Skin of body (tissue), 2 donors: ENCODE results near the gene DUXA. TPM values are rescaled to one million over a fixed set of nuclear protein-coding genes. Genes with fewer than 3 reads are reported as not detected.
"Not testable (repeated sequence)": the region's sequence is repeated elsewhere in the genome, so short reads cannot be mapped to it uniquely, and the experiment has no call there.

ENCODE experiments used
- DNase-seq: peaks from one replicate; lab custom pipeline; 2025; lab: John Stamatoyannopoulos, UW
- total RNA-seq: library from RNA; depleted of rRNA; stranded (reverse); fragments of >200 nt; gene quantifications from one replicate; pipeline ENCODE4 v1.2.3, GENCODE V29; 2014

DUXA gene
- total RNA-seq = not detected

GRCh38 chr19:57167385-57167784 is at the start of gene DUXA:
Gene DUXA (minus strand): TSS chr19:57167485. CDS start chr19:57167443, 42 bp downstream.
- DNase-seq = no peak

DNA sequence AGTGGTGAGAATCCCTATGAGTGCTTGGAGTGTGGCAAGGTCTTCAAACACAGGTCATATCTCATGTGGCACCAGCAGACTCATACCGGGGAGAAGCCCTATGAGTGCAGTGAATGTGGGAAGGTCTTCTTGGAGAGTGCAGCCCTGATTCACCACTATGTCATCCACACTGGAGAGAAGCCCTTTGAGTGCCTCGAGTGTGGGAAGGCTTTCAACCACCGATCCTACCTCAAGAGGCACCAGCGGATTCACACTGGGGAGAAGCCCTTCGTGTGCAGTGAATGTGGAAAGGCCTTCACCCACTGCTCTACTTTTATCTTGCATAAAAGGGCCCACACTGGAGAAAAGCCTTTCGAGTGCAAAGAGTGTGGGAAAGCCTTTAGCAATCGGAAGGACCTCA is 44.8 kb upstream of the DUXA start:
- DNase-seq = no peak

- DNase-seq = no peak
Measured at GRCh38 chr19:57210381-57210780, 43.1 kb upstream of the DUXA start.

DNA sequence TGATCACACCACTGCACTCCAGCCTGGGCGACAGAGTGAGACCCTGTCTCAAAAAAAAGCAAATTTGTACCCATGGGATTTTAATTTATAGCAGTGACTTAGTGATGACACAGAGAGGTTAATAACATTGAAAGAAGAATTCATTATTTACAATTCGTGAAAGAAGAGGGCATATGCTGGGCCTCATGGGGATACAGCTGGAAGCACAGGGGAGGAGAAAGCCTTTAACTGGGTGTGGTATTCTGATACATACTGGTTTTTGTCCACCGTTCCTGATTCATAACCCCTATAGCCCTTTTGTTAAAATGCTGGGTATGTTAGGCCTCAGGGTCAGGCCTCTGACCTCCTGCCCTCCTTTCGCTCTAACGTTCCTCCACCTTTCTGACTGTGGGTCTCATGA is 34.9 kb upstream of the DUXA start:
- DNase-seq = no peak

DNA sequence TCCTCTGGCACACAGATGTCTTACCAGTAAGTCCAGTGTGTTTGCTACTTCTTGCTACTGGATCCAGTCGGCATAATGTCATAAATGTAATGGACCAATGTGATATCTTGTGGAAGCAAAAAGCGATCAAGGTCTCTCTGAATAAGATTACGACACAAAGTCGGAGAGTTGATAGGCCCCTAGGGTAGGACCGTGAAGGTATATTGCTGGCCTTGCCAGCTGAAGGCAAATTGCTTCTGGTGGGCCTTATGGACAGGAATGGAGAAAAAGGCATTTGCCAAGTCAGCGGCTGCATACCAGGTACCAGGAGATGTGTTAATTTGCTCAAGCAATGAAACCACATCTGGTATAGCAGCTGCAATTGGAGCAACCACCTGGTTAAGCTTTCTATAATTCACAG is 30.6 kb upstream of the DUXA start:
- DNase-seq = not testable (repeated sequence)

DNA sequence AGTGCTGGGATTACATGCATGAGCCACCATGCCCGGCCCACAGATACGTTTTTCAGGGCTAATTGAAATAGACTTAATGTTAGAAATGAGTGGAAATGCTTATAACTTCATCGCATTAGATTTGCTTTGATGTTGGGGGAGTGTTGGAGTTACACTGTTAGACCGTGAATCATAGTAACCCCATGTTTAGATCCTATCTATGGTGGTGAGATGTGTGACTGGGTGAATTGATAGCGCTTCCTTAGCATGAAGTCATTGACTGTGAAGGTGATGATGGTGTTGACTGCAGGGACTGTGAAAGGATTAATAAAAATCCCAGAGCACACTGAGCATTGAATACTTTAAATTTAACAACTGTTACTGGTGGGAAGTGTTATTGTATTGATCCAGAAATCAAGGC is 25.7 kb upstream of the DUXA start:
- DNase-seq = no peak

DNA sequence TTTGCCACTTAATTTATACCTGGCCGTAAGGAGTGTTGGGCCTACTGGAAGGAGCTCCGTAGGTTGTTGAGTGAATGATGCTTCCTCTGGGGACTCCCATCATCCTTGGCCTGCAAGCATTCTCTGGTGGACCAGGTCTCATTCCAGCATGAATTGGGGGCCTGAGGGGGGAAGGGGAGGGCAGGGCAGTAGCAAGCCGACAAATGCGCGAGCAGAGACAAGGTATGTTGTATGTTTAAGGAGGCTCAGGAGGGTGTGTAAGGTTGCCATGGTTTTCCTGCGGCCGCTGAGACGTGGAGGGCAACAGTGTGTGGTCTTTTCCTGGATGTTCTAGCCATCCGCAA is 24.8 kb upstream of the DUXA start:
- DNase-seq = no peak

GRCh38 chr19:57191141-57192076 is 24.1 kb upstream of the DUXA start, which contains the start of gene ZNF264:
Gene ZNF264 (plus strand): TSS chr19:57191500. CDS start chr19:57191914, 414 bp downstream.
- peak; percentile 88 for DNase-seq

GRCh38 chr19:57190301-57190700 is 23.0 kb upstream of the DUXA start:
- DNase-seq = no peak

GRCh38 chr19:57171551-57172081 is 4.3 kb upstream of the DUXA start:
- DNase-seq = no peak

DNA sequence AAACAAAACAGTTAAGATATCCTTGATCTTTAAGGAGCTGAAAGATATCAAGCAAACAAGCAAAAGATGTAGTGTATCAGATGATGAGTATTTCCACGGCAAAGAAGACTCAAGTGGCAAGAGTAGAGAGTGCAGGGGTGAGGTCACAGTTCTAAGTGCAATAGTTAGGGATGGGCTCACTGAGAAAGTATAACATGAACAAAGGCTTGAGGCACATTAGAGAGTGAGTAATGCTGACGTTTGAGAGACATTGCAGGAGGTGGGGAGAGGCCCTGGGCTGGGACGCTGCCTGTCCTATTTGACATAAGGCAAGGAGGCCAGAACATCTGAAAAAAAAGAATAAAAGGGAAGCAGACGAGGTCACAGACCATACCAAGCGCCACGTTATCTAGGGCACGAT is 1.4 kb downstream of the DUXA start:
- no peak for DNase-seq

GRCh38 chr19:57161985-57162539 is 5.2 kb downstream of the DUXA start:
- DNase-seq = no peak

GRCh38 chr19:57152921-57153320 is 14.4 kb downstream of the DUXA start:
- DNase-seq = no peak

- DNase-seq = no peak
Measured at GRCh38 chr19:57141699-57142098, 25.6 kb downstream of the DUXA start.

DNA sequence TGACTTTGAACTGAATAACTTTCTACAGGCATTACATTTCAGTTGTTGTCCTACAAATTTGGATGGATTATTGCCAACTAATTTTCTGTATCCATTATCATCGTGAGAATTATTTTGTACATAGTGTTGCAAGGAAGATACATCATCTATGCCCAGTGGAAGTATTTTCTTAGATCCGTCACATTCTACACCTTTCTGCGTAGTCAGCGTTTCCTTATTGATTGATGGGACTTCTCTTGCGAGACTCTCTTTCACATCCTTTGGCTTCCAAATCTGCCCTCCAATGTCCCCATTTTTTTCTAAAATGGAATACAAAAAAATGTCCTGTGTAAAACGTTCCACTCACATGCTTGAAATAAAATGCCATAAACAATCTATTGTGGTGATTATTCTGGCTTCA is 31.5 kb downstream of the DUXA start:
- no peak for DNase-seq

GRCh38 chr19:57127403-57127802 is 39.9 kb downstream of the DUXA start:
- DNase-seq = not testable (repeated sequence)

DNA sequence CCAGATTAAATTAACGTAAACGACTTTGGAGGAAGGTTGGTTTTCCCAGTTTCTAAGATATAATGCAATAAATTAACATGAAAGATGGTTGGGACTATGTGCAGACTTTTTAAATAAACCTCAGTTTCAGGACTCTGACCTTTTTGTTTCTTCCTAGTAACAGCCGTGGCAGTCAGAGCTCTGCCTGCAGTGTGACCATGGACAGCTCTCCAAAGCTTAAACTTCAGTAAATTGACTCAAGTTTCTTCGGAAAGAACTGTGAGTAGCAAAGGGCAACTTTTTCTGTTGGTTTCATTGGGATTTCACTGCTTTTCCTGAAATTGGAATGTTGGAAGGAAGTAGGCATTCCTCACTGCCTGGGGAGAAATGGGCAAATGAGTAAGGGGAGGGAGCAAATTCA is 43.4 kb downstream of the DUXA start:
- no peak for DNase-seq

DNA sequence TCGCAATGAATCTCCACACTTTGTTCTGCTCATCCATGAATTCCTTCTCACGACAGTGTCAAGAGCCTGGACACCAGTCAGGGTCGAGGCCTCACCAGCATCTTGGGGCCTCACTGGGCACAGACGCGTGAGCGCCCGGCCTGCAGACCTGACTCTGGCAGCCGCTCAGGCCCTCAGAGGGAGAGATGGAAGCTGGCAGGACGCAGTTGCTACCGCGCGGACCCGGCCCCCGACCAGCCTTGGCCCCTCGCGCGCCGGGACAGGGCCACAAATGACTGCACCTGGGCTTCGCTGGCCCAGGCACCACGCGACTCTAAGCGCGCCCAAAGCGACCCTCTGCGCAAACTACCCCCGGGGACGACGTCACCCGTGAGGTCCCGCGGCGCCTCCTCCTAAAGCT is 48.4 kb downstream of the DUXA start:
- DNase-seq = no peak

DNA sequence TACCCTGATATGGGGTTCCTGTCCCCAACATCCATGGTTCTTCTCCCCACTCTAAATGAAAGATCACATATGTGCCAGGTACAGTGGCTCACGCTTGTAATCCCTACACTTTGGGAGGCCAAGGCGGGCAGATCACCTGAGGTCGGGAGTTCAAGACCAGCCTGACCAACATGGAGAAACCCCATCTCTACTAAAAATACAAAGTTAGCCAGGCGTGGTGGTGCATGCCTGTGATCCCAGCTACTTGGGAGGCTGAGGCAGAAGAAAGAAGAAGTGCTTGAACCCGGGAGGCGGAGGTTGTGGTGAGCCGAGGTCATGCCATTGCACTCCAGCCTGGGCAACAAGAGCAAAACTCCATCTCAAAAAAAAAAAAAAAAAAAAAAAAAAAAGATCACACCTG is 53.8 kb downstream of the DUXA start:
- not testable (repeated sequence) for DNase-seq

GRCh38 chr19:57111329-57111644 is 56.0 kb downstream of the DUXA start:
- no peak for DNase-seq

DNA sequence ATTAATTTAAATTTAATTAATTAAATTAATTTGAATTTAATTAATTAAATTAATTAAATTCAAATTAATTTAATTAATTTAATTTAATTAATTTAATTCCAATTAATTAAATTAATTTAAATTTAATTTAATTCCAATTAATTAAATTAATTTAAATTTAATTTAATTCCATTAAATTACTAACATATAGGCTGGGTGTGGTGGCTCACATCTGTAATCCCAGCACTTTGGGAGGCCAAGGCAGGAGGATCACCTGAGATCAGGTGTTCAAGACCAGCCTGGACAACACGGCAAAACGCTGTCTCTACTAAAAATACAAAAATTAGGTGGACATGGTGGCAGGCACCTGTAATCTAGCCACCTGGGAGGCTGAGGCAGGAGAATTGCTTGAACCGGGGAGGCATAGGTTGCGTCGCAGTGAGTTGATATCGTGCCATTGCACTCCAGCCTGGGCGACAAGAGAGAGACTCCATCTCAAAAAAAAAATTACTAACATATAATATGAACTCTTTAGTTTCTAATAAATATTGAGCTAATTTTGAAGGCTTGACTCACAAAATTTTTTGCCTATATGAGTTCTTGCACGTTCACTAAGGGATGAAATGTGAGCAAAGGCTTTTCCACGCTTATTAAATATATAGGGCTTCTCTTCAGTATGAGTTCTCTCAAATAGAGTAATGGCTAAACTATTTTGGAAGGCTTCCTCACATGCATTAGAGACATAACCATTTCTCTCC is 56.5 kb downstream of the DUXA start:
- no peak for DNase-seq

DNA sequence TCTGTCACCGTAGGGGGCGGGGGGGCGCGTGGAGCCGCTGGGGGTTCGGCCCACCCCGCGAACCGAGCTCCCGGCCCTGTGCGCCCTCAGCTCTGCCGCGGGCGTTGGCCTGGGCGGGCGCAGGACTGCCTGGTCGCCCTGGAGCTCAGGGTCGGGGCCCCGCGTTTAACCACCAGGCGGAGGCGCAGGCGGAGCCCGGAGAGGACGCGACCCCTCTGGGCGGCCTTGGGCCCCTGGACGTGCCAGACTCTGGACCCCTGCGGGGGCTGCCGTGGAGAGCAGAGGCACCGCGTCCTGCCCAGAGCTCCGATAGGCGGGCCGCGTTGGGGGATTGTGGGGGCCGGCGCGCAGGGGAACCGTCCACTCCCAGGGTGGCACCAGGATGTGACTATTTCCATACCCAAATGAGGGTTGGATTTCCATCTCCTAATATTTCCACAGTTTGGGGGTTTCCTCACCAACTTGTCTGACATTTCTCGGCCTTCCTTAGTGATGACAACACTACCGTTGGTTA is 60.5 kb downstream of the DUXA start:
- DNase-seq = no peak
